Measurements from ENCODE around the gene MBTPS1. TPM values are rescaled to one million over a fixed set of nuclear protein-coding genes. Genes with fewer than 3 reads are reported as not detected.
A peak's percentile ranks its signal among the peaks of the same experiment; 100 is the strongest.

MBTPS1 gene
- total RNA-seq, 2 donors from 2014 or later, result 79.0 to 133 TPM

DNA sequence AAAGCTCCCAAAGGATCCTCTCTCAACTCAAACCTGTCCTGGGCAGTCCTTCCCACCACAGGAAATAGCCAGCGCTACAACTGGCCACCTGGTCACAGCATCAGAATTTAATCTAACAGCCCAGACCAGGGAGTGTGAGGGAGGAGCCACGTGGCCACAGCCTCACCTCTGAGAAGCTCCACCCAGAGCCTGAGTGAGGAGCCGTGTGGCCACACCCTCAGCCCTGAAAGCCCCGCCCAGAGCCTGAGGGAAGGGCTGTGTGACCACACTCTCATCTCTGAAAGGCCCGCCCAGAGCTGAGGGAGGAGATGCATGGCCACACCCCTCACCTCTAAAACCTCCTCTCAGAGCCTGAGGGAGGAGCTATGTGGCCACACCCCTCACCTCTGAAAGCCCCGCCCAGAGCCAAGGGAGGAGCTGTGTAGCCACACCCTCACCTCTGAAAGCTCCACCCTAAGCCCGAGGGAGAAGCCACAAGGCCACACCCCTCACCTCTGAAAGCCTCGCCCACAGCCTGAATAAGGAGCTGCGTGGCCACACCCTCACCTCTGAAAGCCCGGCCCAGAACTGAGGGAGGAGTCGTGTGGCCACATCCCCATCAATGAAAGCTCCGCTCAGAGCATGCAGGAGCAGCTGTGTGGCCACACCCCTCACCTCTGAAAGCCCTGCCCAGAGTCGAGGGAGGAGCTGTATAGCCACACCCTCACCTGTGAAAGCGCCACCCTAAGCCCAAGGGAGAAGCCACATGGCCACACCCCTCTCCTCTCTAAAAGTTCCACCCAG, 102.8 kb downstream of the MBTPS1 start:
- Histone ChIP-seq H3K9me3 (no peaks in the 10 kb centered on the region), H3K27me3 (replicated peaks; ENCODE audit: insufficient read depth) (no peaks in the 10 kb centered on the region), H3K4me1 (replicated peaks) (no peaks in the 10 kb centered on the region), H3K4me3 (no peak overlapping the region), H3K27ac (no peak overlapping the region), H3K36me3 (no peaks in the 10 kb centered on the region)
- 16% methylated on average over 12 of the region's 14 CpGs for WGBS
- TF ChIP-seq POLR2A (IDR thresholded peaks at IDR 0.05) (no peak), POLR2AphosphoS5 (IDR thresholded peaks at IDR 0.05) (no peak)
- TF ChIP-seq, protein P1, sequence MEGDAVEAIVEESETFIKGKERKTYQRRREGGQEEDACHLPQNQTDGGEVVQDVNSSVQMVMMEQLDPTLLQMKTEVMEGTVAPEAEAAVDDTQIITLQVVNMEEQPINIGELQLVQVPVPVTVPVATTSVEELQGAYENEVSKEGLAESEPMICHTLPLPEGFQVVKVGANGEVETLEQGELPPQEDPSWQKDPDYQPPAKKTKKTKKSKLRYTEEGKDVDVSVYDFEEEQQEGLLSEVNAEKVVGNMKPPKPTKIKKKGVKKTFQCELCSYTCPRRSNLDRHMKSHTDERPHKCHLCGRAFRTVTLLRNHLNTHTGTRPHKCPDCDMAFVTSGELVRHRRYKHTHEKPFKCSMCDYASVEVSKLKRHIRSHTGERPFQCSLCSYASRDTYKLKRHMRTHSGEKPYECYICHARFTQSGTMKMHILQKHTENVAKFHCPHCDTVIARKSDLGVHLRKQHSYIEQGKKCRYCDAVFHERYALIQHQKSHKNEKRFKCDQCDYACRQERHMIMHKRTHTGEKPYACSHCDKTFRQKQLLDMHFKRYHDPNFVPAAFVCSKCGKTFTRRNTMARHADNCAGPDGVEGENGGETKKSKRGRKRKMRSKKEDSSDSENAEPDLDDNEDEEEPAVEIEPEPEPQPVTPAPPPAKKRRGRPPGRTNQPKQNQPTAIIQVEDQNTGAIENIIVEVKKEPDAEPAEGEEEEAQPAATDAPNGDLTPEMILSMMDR (IDR thresholded peaks at IDR 0.05), result no peak
- intact Hi-C loops (cut with DNase I), result no loop called here
- peak; percentile 14 for DNase-seq (ENCODE audit: low spot score)

DNA sequence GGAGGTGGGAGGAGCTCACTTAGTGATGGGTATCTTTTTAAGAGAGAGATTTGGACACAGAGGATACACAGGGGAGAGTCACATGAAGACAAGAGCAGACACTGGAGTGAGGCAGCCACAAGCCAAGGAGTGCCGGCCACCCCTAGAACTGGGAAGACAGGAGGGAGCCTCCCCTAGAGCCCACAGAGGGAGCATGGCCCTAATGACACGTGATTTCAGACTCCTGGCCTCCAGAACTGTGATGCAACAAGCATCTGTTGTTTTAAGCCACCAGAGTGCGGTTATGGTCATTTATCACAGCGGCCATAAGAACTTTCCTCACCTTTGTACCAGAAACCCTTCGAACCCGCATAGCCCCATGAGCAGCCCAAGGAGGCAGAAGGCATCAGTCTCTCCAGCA, 107.5 kb downstream of the MBTPS1 start:
- no peaks in the 10 kb centered on the region for H3K9me3 ChIP-seq
- H3K4me1 ChIP-seq (replicated peaks), result no peaks in the 10 kb centered on the region
- WGBS, result 92% methylated on average over 6 of the region's 6 CpGs
- no peak for DNase-seq (ENCODE audit: low spot score)
- H3K27me3 ChIP-seq (replicated peaks; ENCODE audit: insufficient read depth), result no peaks in the 10 kb centered on the region
- H3K36me3 ChIP-seq, result no peaks in the 10 kb centered on the region
- H3K27ac ChIP-seq, result no peak overlapping the region
- intact Hi-C loops (cut with DNase I), result no loop called here
- TF ChIP-seq POLR2AphosphoS5 (IDR thresholded peaks at IDR 0.05) (no peak), POLR2A (IDR thresholded peaks at IDR 0.05) (no peak)
- TF ChIP-seq, protein P1 (IDR thresholded peaks at IDR 0.05), result no peak
- no peak overlapping the region for H3K4me3 ChIP-seq

GRCh38 chr16:84007965-84008364, 108.8 kb downstream of the MBTPS1 start:
- Histone ChIP-seq H3K4me3 (no peak overlapping the region), H3K36me3 (no peaks in the 10 kb centered on the region), H3K4me1 (replicated peaks) (no peaks in the 10 kb centered on the region), H3K27me3 (replicated peaks; ENCODE audit: insufficient read depth) (no peaks in the 10 kb centered on the region), H3K9me3 (no peaks in the 10 kb centered on the region), H3K27ac (no peak overlapping the region)
- intact Hi-C loops (cut with DNase I), result no loop called here
- DNase-seq (ENCODE audit: low spot score), result no peak
- TF ChIP-seq POLR2A (IDR thresholded peaks at IDR 0.05), result no peak
- TF ChIP-seq, protein P1 (IDR thresholded peaks at IDR 0.05), result no peak
- WGBS, result 73% methylated on average over 8 of the region's 8 CpGs

DNA sequence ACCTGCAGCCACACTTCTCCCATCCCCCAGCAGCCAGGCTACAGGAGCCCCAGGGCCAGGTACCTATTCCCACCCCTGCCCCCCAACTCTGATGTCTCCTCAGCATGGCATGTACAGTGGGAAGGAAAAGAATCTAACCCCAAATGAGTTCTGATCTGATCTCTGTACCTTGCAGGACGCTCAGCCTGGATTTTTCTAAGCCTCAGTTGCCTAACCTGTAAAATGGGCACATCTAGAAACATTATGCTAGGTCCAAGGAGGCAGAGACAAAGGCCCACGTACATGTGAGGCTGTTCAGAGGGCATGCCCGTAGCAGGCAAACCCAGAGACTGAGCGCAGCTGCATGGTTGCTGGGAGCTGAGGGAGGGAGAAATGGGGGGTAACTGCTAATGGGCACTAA, 109.2 kb downstream of the MBTPS1 start:
- Histone ChIP-seq H3K27me3 (replicated peaks; ENCODE audit: insufficient read depth) (no peaks in the 10 kb centered on the region), H3K36me3 (no peaks in the 10 kb centered on the region), H3K27ac (no peak overlapping the region), H3K9me3 (no peaks in the 10 kb centered on the region), H3K4me1 (replicated peaks) (no peaks in the 10 kb centered on the region), H3K4me3 (no peak overlapping the region)
- intact Hi-C loops (cut with DNase I), result no loop called here
- TF ChIP-seq, protein P1 (IDR thresholded peaks at IDR 0.05), result no peak
- TF ChIP-seq POLR2A (IDR thresholded peaks at IDR 0.05) (no peak), POLR2AphosphoS5 (IDR thresholded peaks at IDR 0.05) (no peak)
- no peak for DNase-seq (ENCODE audit: low spot score)
- WGBS, result 77% methylated on average over 4 of the region's 4 CpGs

GRCh38 chr16:84005391-84005790, 111.4 kb downstream of the MBTPS1 start:
- intact Hi-C loops (cut with DNase I), result no loop called here
- H3K27ac ChIP-seq, result no peak overlapping the region
- no peaks in the 10 kb centered on the region for H3K36me3 ChIP-seq
- H3K4me1 ChIP-seq (replicated peaks), result no peaks in the 10 kb centered on the region
- H3K4me3 ChIP-seq, result no peak overlapping the region
- no peak for DNase-seq (ENCODE audit: low spot score)
- no peaks in the 10 kb centered on the region for H3K9me3 ChIP-seq
- 79% methylated on average over 5 of the region's 5 CpGs for WGBS
- TF ChIP-seq, protein P1 (IDR thresholded peaks at IDR 0.05), result no peak
- TF ChIP-seq POLR2A (IDR thresholded peaks at IDR 0.05), result no peak
- no peak for TF ChIP-seq POLR2AphosphoS5 (IDR thresholded peaks at IDR 0.05)
- H3K27me3 ChIP-seq (replicated peaks; ENCODE audit: insufficient read depth), result no peaks in the 10 kb centered on the region
